NCI-H345 treated with DMSO at 0.1 percent for 48 hours (cell line): ENCODE measurements around the gene C2CD4D.
"Not testable (repeated sequence)": the region's sequence is repeated elsewhere in the genome, so short reads cannot be mapped to it uniquely, and the experiment has no call there.

ENCODE experiments used
- DNase-seq: peaks from one replicate; lab custom pipeline; 2025; ENCODE audit not compliant: unreplicated experiment; lab: John Stamatoyannopoulos, UW

Gene C2CD4D

GRCh38 chr1:151839457-151840403 is at the start of gene C2CD4D:
C2CD4D (minus strand) TSS chr1:151839820; CDS start chr1:151838989, 831 bp downstream.
- DNase-seq, result no peak

DNA sequence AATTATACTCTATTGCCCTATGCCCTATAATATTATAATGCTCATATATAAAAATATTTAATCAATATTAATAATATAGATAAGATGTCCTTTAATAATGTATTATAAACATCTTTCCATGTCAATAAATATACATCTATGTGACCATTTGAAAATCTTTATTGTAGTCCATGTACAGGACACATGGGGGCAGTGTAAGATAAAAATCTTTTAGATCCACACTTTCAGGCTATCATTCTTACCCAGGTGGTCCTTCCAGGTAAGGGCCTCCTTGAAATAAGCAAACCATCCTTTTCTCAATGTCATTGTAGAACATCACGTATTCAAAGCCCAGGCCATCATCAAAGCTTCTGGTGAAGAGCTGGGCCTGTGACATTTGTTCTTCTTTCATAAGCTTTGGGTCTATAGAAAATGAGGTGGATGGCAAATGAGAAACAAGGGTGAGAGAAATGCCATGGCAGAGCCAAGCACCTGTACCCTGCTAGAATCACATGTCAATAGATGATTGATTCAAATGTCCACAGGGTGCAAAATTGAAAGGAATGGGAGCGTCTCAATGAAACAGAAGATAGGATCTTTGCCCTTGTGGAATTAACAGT is 49.5 kb upstream of the C2CD4D start:
- no peak for DNase-seq

- no peak for DNase-seq
Measured at GRCh38 chr1:151887028-151887427, 47.4 kb upstream of the C2CD4D start.

- no peak for DNase-seq
Measured at GRCh38 chr1:151885479-151885878, 45.9 kb upstream of the C2CD4D start.

DNA sequence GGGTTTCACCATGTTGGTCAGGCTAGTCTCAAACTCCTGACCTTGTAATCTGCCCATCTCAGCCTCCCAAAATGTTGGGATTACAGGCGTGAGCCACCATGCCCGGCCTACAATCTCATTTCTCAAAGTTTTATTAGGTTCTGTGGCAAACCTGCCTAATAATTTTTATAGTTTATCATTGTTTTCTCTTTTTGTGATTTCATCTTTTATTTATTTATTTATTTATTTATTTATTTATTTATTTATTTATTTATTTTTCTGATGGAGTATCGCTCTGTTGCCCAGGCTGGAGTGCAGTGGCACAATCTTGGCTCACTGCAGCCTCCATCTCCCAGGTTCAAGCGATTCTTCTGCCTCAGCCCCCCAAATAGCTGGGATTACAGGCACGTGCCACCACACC is 45.3 kb upstream of the C2CD4D start:
- not testable (repeated sequence) for DNase-seq

GRCh38 chr1:151884445-151884844 is 44.8 kb upstream of the C2CD4D start:
- DNase-seq, result not testable (repeated sequence)

DNA sequence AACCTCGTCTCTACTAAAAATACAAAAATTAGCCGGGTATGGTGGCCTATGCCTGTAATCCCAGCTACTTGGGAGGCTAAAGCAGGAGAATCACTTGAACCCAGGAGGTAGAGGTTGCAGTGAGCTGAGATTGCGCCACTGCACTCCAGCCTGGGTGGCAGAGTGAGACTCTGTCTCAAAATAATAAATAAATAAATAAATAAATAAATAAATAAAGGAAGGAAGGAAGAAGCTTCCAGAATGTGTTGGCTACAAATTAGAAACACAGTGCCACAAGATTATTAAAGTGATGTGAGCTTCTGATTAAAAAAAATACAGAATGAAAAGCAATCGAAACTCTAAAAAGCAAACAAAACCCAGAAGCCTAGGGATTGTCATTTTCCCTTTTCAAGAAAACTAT is 44.3 kb upstream of the C2CD4D start:
- DNase-seq, result not testable (repeated sequence)

GRCh38 chr1:151882918-151883317 is 43.3 kb upstream of the C2CD4D start:
- DNase-seq, result not testable (repeated sequence)

GRCh38 chr1:151882466-151882865 is 42.8 kb upstream of the C2CD4D start:
- DNase-seq, result no peak

DNA sequence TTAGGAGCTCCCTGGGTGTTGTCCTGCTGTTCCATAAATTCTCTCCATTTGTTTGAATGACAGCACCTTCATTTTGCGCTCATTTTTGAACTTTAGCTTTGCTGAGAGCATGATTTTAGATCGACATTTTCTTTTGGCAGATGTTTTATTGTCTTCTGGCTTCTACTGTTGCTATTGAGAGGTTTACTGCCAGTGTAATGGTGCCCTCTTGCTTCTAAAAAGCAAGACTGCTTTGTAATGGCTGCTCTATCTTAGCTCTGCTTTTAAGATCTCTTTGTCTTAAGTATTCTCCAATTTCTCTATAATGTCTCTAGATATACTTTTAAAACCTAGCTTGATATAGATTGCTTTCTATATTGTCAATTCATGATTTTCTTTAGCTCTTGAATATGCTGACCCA is 41.9 kb upstream of the C2CD4D start:
- no peak for DNase-seq

DNA sequence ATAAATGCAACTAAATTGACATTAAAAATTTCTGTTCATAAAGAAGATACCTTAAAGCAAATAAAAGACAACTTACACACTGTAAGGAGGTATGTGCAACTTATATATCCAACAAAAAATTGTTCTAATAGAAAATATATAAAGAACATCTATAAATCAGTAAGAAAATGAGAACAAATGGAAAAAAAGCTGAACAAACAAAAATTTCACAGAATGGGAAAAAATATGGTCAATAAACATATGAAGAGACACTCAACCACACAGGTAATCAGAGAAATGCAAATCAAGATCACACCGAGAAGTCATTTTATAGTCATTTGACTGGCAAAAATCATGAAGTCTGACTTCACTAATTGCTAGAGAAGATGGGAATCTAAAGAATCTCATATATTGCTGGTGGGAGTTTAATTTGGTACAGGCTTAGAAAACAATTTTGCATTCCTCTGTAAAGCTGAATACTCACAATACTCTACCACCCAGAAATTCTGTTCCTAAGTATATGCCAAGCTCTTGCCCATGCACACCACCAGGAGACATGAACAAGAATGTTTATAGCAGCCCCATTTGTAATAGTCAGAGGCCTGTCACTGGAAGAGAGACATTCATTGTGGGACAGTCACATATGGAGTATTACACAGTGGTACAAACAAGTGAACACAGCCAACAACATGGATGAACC is 35.9 kb upstream of the C2CD4D start:
- no peak for DNase-seq

GRCh38 chr1:151872776-151873175 is 33.2 kb upstream of the C2CD4D start:
- DNase-seq, result not testable (repeated sequence)

DNA sequence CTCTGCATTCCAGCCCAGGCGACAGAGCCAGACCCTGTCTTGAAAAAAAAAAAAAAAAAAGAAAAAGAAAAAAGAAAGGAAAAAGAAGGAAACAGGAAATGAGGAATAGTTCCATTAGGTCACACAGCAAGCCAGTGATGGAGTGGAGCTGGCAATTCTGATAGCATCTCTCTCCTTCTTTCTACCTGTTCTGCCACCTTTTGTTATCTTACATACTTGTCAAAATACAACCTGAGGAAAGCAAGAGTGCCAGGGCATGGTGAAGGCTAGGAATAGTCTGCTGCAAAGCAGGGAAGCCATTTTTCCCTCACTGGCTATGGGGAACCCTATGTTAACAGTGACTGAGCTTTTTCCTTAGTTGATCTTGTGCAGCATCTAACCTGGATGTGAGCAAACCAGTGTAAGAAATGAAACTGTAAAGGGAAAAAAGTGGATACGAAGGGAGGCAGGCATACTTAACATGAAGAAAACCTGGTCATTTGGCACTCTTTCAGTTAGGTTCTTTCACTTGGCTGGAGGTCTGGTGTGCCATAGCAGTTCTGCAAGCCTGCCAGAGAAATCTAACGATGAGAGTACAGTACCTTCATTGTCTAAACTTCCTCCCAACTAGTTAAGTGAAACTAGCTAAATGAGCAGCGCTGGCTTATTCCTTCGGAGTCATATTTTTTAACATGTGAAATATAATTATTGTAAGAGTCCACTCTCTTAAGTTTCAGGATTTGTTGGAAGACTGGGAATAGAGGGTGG is 31.8 kb upstream of the C2CD4D start:
- DNase-seq, result no peak

GRCh38 chr1:151868486-151868885 is 28.9 kb upstream of the C2CD4D start:
- no peak for DNase-seq

DNA sequence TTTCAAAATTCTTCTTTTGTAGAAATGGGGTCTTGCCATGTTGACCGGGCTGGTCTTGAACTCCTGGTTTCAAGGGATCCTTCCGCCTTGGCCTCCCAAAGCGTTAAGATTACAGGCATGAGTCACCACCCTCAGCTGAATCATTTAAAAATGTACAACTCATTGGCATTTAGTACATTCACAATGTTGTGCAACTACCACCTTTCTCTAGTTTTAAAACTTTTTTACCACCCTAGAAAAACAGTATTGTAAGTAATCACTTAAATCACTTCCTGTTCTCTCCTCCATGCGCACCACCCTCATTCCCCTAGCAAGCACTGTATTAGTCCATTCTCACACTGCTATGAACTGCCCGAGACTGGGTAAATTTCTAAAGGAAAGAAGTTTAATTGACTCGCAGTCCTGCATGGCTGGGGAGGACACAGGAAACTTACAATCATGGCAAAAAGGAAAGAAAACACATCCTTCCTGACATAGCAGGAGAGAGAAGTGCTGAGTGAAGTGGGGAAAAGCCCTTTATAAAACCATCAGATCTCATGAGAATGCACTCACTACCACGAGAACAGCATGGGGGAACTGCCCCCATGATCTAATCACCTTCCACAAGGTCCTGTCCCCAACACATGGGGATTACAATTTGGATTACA is 28.3 kb upstream of the C2CD4D start:
- no peak for DNase-seq

DNA sequence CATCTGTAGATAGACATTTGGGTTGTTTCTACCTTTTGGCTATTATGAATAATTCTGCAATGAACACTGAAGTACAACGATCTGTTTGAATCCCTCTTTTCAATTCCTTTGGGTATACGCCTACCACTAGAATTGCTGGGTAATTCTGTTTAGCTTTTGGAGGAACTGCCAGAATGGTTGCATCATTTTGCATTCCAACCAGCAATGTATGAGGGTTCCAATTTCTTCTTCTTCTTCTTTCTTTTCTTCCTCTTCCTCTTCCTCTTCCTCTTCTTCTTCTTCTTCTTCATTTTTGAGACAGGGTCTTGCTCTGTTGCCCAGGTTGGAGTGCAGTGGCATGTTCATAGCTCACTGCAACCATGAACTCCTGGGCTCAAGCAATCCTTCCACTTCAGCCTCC is 27.7 kb upstream of the C2CD4D start:
- no peak for DNase-seq

DNA sequence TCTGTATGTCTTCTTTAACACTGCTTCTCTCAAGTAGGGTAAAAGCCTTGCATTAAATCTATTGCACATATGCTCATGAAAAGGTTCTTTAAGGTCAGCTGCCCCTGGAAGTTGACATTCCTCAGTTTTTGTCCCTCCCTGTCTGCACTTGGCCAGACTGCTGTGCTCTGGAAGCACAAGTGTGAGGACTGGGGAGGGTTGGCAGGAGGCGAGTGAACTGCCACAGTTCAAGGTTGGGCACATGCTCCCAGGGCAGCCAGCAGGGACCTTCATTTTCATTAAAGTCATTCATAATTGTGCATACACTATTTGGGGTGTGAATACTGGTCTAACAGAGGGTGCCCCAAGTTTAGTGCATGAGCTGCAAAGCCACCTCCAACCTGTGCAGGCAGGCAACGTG is 24.8 kb upstream of the C2CD4D start:
- DNase-seq, result no peak

- no peak for DNase-seq
Measured at GRCh38 chr1:151862604-151863003, 23.0 kb upstream of the C2CD4D start.

DNA sequence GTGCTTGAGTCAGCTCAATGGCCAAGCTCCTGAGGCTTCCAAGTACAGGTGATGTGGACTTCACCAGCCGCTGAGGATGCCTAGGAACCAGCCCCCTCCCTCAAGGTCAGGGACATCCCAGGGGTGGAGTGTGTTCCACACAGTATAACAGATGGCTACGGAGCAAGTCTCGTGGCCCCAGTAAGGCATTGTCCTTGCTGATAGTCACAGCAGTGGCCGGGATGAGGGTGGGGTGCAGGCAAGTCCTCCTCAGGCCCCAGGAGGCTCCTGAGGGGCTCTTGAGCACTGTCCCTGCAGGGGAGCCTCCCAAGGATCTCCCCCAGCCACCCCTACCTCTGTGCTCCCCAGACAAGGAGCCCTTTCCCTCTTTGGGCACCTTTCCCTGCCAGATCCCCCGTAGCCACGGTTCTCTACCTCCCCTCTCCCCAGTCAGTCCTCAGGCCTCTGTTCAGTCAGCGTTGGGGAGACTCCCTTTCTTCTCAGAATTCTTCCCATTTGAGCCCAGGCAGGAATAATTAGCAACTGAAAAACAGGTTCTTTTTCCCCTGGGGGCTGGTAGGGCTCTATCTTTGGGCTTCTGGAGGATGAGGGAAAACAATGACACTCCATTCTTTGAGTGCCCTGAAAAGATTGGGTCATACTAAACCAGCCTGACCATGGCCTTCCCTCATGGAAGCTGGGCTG is 21.0 kb upstream of the C2CD4D start:
- DNase-seq, result no peak

GRCh38 chr1:151859891-151860293 is 20.3 kb upstream of the C2CD4D start:
- DNase-seq, result no peak
